ENCODE results near the gene UAP1L1.

DNA sequence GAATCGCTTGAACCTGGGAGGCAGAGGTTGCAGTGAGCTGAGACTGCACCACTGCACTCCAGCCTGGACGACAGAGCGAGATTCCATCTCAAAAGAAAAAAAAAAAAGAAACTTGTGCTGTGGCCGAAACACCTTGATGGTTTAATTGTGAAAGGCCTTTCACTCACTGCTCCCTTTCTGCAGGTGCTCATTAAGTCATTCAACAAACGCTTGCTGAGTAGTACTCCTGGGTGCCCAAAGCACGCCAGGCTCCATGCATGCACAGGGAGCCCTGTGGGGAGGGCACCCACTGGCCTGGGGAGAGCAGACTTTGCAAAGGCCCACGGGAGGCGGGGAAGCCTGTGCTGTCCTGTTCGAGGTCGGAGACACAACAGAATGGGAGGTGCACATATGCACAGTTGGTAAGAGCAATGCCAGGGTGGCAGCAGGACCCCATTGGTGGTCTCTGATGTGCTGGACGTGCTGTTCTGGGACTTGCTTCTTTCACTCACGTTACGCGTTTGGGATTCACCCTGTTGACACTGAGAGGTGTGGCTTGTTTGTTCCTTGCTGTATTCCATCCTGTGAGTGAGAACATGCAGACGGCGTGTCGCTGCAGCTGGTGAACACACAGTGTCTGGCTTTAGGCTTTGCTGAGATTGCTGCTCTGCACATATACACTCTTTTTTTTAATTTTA is 20.4 kb upstream of the UAP1L1 start:
- TF ChIP-seq POLR2A (IDR thresholded peaks at IDR 0.05; ENCODE audit: low read depth, low read length) (no peak), TAF1 (IDR thresholded peaks at IDR 0.05; ENCODE audit: low read depth, low read length) (no peak), SPI1 (IDR thresholded peaks at IDR 0.05; ENCODE audit: low read depth, low read length) (no peak), POLR2AphosphoS5 (IDR thresholded peaks at IDR 0.05; ENCODE audit: low read depth, low read length) (no peak), POU2F2 (IDR thresholded peaks at IDR 0.05; ENCODE audit: low read depth, low read length) (no peak)

Measured in GM12891 (cell line).